Testis (tissue), 3 donors: ENCODE data around the gene CHN2. TPM values are rescaled to one million over a fixed set of nuclear protein-coding genes. Genes with fewer than 3 reads are reported as not detected.

Experiments used
- DNase-seq: peaks from one replicate; pipeline ENCODE4 v3.0.0-alpha.2; 2019
- H3K27ac ChIP-seq, 2 donors: fragments of 200-600 bp; sonication (generic); one replicate each; pipeline ENCODE4 v1.5.1; 2019
- H3K27me3 ChIP-seq: fragments of 200-600 bp; sonication (generic); one replicate; pipeline ENCODE4 v1.5.1; 2019
- H3K36me3 ChIP-seq: fragments of 200-600 bp; sonication (generic); one replicate; pipeline ENCODE4 v1.5.1; 2017; ENCODE audit warnings: low read depth; ENCODE audit errors: missing control alignments
- H3K4me1 ChIP-seq: fragments of 200-600 bp; sonication (generic); one replicate; pipeline ENCODE4 v1.5.1; 2019
- H3K4me3 ChIP-seq, 2 donors: fragments of 200-600 bp; sonication (generic); one replicate each; pipeline ENCODE4 v1.5.1; 2017 to 2019
- H3K9me3 ChIP-seq: fragments of 200-600 bp; sonication (generic); one replicate; pipeline ENCODE4 v1.5.1; 2017
- POLR2A ChIP-seq: fragments of 450-650 bp; IDR thresholded peaks from one replicate; pipeline ENCODE4 v1.6.1; 2017; ENCODE audit warnings: antibody characterized with exemption, mild to moderate bottlenecking, moderate library complexity
- WGBS, 2 donors: methylation state at CpG; one replicate each; pipeline ENCODE4 v1.1.5; 2018; 5-methylcytosine and 5-hydroxymethylcytosine counted together
- intact Hi-C: fragments of 100-400 bp; cut with DNase I; formaldehyde crosslinking; loops from one replicate; pipeline ENCODE4 v1.15.1; 2023; ENCODE audit warnings: low total_unique reads
- polyA plus RNA-seq: library from polyadenylated mRNA; stranded (reverse); fragments of 350-450 nt; fragmentation: Illumina TruSeq; extraction: RNeasy Lipid Tissue Mini Kit (QIAGEN cat#74804); gene quantifications from one replicate; pipeline ENCODE4 v1.2.3, GENCODE V29; 2014; ENCODE audit warnings: low read depth, low replicate concordance; ENCODE audit not compliant: insufficient read depth
- total RNA-seq, 2 donors: library from RNA; depleted of rRNA; stranded (reverse); fragments of >200 nt; gene quantifications; one replicate each; pipeline ENCODE4 v1.2.3, GENCODE V29; 2016
- TF ChIP-seq, protein P1 (sequence below), 3 experiments: fragments of 450-650 bp in 2 of 3; fragments of 200-600 bp in 1 of 3; sonication (generic) in 1 of 3; IDR thresholded peaks; one replicate each; pipeline ENCODE4 v1.5.1; 2016 to 2019; ENCODE audit warnings: antibody characterized with exemption in 3 of 3, mild to moderate bottlenecking in 2 of 3, moderate library complexity in 1 of 3

CHN2 gene
- total and polyA plus RNA-seq, 3 donors from 2014 or later = 8.6 to 27.4 (median 15.1) TPM

DNA sequence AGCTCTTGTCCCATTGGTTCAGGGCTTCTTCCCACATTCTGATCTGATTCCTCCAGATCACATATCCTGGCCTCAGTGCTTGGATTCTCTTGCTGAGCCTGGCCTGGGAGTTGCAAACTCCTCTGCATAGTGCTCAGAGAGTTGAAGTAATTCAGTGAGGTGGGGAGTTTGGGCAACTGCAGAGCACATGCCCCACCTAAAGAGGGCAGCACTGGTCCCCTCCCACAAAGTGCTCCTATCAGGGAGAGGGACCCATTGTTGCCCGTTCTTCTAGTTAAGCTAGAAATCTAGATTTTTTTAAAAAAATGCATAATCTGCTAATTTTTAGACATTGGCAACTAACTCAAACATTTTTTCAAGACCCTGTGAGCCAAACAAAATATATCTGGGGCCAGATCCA is 45.1 kb downstream of the CHN2 start:
- H3K27me3 ChIP-seq = no peaks in the 10 kb centered on the region
- WGBS, 2 donors = 85 to 86% methylated on average over 1 of the region's 1 CpG
- no peak for TF ChIP-seq POLR2A
- TF ChIP-seq, protein P1, sequence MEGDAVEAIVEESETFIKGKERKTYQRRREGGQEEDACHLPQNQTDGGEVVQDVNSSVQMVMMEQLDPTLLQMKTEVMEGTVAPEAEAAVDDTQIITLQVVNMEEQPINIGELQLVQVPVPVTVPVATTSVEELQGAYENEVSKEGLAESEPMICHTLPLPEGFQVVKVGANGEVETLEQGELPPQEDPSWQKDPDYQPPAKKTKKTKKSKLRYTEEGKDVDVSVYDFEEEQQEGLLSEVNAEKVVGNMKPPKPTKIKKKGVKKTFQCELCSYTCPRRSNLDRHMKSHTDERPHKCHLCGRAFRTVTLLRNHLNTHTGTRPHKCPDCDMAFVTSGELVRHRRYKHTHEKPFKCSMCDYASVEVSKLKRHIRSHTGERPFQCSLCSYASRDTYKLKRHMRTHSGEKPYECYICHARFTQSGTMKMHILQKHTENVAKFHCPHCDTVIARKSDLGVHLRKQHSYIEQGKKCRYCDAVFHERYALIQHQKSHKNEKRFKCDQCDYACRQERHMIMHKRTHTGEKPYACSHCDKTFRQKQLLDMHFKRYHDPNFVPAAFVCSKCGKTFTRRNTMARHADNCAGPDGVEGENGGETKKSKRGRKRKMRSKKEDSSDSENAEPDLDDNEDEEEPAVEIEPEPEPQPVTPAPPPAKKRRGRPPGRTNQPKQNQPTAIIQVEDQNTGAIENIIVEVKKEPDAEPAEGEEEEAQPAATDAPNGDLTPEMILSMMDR (IDR thresholded peaks at IDR 0.05) = peak in 1 of 3 experiments; percentile 23

DNA sequence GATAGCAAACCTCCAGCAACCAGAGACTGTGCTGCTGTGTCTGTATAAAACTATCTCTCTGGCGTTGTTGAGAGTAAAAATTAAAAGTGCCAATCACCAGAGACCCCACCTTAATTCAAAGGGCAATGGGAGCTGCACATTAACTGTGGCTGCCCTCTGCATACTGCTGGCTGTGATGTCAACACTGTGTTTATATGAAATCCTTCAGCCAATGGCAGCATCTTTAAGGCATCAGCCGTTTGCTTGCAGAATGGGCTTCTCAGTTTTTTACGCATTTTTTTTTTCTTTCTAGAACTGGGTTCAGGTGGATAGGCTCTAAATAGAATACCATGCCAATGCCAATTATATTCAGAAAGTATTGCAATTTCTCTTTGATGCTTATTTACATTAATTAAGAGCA is 47.7 kb downstream of the CHN2 start:
- Histone ChIP-seq H3K9me3 (no peaks in the 10 kb centered on the region), H3K27me3 (no peaks in the 10 kb centered on the region), H3K4me3 (no peak overlapping the region), H3K36me3 (no peaks in the 10 kb centered on the region), H3K4me1 (peaks cover 1% of the 10 kb centered on the region), H3K27ac (no peak overlapping the region)
- 78 to 80% methylated on average over 3 of the region's 3 CpGs for WGBS, 2 donors
- TF ChIP-seq, protein P1 (IDR thresholded peaks at IDR 0.05) = no peak
- intact Hi-C loops = no loop called here
- DNase-seq = no peak

More for the DNA sequence above, 45.1 kb downstream of the CHN2 start:
- no peaks in the 10 kb centered on the region for H3K9me3 ChIP-seq
- DNase-seq = no peak
- intact Hi-C loops = no loop called here
- H3K27ac ChIP-seq = no peak overlapping the region
- no peaks in the 10 kb centered on the region for H3K4me1 ChIP-seq
- no peak overlapping the region for H3K4me3 ChIP-seq
- no peaks in the 10 kb centered on the region for H3K36me3 ChIP-seq

DNA sequence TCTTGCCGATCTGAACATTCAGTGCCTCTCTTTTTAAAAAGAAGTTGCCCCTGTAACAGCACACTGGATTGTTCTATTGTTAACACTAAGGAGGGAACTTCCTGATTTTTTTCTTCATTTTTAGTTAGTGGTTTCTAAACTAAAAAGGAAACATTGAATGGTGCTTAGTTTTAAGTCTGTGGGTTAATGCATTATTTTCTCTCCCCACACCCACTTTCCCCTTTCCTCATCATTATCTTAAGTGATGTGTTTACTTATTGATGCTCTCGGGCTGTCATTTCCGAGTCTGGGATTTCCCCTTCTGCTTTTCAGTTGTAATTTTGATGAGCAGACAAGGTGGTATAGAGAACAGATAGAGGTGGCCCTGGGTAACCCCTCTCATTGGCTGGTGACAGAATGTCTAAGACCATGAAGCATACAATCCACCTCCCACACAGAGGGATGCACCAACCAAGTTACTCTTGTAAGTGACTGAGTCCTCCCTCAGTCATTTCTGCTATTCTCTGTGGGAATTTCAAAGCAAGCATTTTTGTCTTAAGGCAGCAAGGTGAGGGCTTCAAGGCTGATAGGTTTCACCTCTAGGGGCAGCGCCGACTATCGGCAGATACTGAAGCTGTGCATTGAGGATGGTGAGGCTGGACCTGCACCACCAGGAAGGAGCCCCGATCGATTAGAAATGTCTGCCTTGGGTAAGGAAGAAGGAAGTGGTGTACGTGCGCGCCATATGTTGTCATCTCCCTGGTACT is 49.5 kb downstream of the CHN2 start:
- WGBS, 2 donors = 77 to 79% methylated on average over 11 of the region's 11 CpGs
- no peak overlapping the region for H3K27ac ChIP-seq

DNA sequence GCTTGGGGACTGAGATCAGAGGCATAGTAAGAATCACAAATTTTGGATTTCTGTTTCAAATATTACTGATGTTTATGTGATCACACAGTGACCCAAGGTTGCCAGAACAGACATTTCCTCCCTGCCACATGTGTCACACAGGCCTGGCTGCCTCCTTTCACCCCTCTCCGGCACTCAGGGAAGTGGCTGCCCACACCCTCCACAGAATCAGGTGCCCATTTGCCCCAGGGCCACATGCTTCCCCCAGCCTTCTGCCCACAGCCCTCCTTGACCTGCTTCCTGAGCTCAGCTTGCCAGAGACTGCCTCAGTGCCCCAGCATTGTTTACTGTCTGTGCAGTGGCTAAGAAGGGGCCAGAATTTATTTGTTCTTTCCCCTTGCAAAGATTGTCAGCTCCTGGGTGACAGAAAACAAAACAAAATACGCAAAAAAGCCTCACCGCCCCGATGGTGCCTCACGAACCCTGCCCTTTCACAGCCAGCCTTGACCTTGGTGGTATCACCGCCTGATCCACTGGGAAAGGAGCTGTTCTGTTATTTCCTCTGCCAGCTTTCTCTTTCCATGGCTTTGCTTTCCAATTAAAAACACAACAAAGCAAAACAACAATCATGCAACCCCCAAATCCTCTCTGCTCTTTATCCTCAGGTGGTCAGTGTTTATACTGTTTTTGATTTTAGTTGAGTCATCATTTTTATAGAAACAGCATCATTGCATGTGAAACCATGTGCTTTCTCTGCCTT is 52.8 kb downstream of the CHN2 start:
- 53% methylated on average over 6 of the region's 6 CpGs for WGBS, 2 donors
- no peak for DNase-seq
- Histone ChIP-seq H3K27ac (peak overlapping the region in 1 of 2 donors; percentile 2), H3K27me3 (no peaks in the 10 kb centered on the region), H3K36me3 (no peaks in the 10 kb centered on the region), H3K4me3 (no peak overlapping the region), H3K4me1 (peaks cover 9% of the 10 kb centered on the region), H3K9me3 (no peaks in the 10 kb centered on the region)
- intact Hi-C loops = no loop called here
- no peak for TF ChIP-seq POLR2A
- TF ChIP-seq, protein P1 (IDR thresholded peaks at IDR 0.05) = no peak

More for the DNA sequence above, 49.5 kb downstream of the CHN2 start:
- DNase-seq = no peak
- no peak overlapping the region for H3K4me3 ChIP-seq
- H3K9me3 ChIP-seq = no peaks in the 10 kb centered on the region
- no peaks in the 10 kb centered on the region for H3K36me3 ChIP-seq
- H3K4me1 ChIP-seq = peaks cover 9% of the 10 kb centered on the region
- intact Hi-C loops = no loop called here
- H3K27me3 ChIP-seq = no peaks in the 10 kb centered on the region
- no peak for TF ChIP-seq POLR2A
- TF ChIP-seq, protein P1 (IDR thresholded peaks at IDR 0.05) = no peak
